Measurements from ENCODE around the gene ECE1. TPM values are rescaled to one million over a fixed set of nuclear protein-coding genes. Genes with fewer than 3 reads are reported as not detected.
A peak's percentile ranks its signal among the peaks of the same experiment; 100 is the strongest.

The ECE1 gene
- total RNA-seq, 1 donor from 2014 or later, result 90.9 TPM

DNA sequence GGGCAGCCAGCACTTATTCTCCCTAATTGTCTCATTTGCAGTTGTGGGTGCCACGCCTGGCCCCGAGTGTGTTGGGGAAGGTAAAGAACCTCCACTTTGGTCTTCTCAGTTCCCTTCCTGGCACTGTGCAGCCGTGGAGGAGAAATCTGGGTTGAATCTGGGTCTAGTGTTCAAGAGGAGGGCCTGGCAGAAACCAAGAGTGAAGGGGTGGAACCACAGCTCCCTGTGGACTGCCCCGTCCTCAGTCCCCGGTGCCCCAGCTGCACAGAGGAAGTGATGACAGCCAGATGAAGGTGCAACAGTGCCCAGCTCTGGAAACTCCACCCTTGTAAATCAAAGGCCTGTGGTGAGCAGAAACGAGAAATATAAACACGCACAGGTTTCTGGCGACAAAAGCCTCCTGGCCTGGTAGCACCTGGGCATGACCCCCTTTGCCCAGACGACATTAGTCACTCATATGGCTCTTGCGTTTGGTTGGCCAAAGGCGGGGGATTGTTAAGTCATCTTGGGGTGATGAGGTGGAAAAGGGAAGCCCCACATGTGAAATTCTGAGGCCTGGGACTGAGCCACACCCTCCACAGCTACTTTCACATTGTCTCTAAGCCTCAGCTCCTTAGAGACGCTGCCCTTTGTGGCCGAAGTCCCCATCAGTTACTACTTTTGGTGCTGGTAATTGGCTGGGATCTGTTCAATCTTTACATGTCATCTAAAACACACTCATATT lies 4.2 kb upstream of the ECE1 start:
- H3K27ac ChIP-seq, result peak overlapping the region; percentile 75
- H3K36me3 ChIP-seq, result no peaks in the 10 kb centered on the region
- no peaks in the 10 kb centered on the region for H3K27me3 ChIP-seq (ENCODE audit: low read depth)
- DNase-seq (peak; percentile 67), ATAC-seq (peak; percentile 54 to 72)
- peaks cover 58% of the 10 kb centered on the region for H3K4me1 ChIP-seq
- no peaks in the 10 kb centered on the region for H3K9me3 ChIP-seq
- TF ChIP-seq, protein P1, sequence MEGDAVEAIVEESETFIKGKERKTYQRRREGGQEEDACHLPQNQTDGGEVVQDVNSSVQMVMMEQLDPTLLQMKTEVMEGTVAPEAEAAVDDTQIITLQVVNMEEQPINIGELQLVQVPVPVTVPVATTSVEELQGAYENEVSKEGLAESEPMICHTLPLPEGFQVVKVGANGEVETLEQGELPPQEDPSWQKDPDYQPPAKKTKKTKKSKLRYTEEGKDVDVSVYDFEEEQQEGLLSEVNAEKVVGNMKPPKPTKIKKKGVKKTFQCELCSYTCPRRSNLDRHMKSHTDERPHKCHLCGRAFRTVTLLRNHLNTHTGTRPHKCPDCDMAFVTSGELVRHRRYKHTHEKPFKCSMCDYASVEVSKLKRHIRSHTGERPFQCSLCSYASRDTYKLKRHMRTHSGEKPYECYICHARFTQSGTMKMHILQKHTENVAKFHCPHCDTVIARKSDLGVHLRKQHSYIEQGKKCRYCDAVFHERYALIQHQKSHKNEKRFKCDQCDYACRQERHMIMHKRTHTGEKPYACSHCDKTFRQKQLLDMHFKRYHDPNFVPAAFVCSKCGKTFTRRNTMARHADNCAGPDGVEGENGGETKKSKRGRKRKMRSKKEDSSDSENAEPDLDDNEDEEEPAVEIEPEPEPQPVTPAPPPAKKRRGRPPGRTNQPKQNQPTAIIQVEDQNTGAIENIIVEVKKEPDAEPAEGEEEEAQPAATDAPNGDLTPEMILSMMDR (IDR thresholded peaks at IDR 0.05), result no peak
- intact Hi-C loops (cut with DNase I), result no loop called here
- H3K4me3 ChIP-seq, result peak overlapping the region; percentile 31

DNA sequence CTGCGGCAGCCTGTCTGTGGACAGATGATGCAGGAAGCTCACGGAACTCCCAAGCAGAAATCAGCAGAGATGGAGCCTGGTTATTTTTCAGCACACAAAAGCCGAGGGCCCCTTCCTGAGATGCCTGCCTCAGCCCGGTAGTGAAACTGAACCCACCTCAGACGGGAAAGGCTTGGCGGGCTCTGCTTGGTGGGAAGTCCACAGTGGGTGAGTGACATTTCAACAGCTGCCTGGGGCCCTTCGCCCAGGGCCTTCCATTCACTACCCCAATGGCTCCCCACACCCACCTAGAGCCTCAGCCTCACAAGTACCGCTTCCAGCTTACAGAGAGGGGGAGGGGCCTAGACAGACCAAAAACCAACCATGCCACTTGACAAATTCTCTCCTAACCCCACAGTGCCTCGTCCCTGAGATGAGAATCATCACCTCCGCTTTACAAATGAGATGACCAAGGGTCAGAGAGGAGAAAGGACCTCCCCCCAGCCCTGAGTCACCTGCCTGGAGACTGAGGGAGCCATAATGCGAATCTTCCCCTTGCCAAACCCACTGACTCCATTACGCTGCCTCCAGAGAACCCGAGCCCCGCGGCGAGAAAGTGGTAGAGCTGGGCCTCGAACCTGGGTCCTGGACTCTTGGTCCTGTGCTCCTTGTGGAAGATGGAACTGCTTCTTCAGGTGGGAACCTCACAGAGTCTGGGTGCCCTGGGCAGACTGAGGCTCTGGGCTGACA lies 3.4 kb upstream of the ECE1 start:
- intact Hi-C loops (cut with DNase I), result no loop called here
- no peaks in the 10 kb centered on the region for H3K27me3 ChIP-seq (ENCODE audit: low read depth)
- H3K27ac ChIP-seq, result peak overlapping the region; percentile 75
- TF ChIP-seq, protein P1 (IDR thresholded peaks at IDR 0.05), result no peak
- DNase-seq (no peak), ATAC-seq (peak in 1 of 2 donors; percentile 18)
- H3K4me1 ChIP-seq, result peaks cover 62% of the 10 kb centered on the region
- H3K9me3 ChIP-seq, result no peaks in the 10 kb centered on the region
- H3K4me3 ChIP-seq, result peak overlapping the region; percentile 31
- no peaks in the 10 kb centered on the region for H3K36me3 ChIP-seq

GRCh38 chr1:21292984-21293536 lies 2.8 kb upstream of the ECE1 start:
- peak overlapping the region; percentile 75 for H3K27ac ChIP-seq
- H3K4me1 ChIP-seq, result peaks cover 66% of the 10 kb centered on the region
- DNase-seq (no peak), ATAC-seq (no peak)
- peak overlapping the region; percentile 31 for H3K4me3 ChIP-seq
- no peaks in the 10 kb centered on the region for H3K36me3 ChIP-seq
- no peaks in the 10 kb centered on the region for H3K9me3 ChIP-seq
- intact Hi-C loops (cut with DNase I), result no loop called here
- TF ChIP-seq, protein P1 (IDR thresholded peaks at IDR 0.05), result no peak
- H3K27me3 ChIP-seq (ENCODE audit: low read depth), result no peaks in the 10 kb centered on the region

DNA sequence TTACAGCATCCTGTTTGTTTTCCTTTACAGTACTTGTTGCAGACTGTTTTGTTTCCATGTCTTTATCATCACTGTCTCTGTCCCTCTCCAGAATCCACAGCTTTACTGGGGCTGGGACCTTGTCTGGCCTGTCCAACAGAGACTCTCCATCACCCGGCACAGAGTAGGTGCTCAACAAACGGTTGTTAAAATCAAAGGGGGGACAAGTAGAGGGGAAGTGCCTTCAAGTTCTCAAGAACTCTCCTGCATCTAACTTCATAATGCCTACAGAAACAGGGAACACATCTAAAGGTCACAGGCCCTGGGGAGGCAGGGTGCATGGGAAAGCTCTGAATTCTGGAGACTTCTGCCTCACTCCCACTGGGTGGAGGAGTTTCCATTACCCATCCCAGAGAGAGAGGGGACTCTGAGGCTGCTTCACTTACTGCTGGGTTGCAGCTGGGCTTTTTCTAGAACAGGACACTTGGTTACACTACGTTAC lies 2.3 kb upstream of the ECE1 start:
- intact Hi-C loops (cut with DNase I), result no loop called here
- Histone ChIP-seq H3K4me3 (peak overlapping the region; percentile 31), H3K27me3 (ENCODE audit: low read depth) (no peaks in the 10 kb centered on the region), H3K4me1 (peaks cover 66% of the 10 kb centered on the region), H3K27ac (peak overlapping the region; percentile 75), H3K9me3 (no peaks in the 10 kb centered on the region), H3K36me3 (no peaks in the 10 kb centered on the region)
- TF ChIP-seq, protein P1 (IDR thresholded peaks at IDR 0.05), result no peak
- DNase-seq (no peak), ATAC-seq (no peak)

DNA sequence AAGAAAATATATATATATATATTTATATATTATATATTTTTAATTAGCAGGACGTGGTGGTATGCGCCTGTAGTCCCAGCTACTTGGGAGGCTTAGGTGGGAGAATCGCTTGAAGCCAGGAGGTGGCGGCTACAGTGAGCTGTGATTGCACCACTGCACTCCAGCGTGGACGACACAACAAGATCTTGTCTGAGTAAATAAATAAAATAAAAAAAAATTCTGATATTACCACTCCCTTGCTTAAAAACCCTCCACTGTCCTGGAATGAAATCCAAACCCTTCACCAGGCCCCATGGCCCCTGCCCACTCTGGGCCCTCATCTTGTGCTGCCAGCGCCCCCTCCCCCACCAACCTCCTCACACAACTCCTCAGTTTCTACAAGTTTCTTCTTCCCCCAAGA lies 1.7 kb upstream of the ECE1 start:
- H3K9me3 ChIP-seq, result no peaks in the 10 kb centered on the region
- H3K4me1 ChIP-seq, result peaks cover 66% of the 10 kb centered on the region
- ATAC-seq, result no peak
- H3K4me3 ChIP-seq, result no peak overlapping the region
- no peaks in the 10 kb centered on the region for H3K36me3 ChIP-seq
- intact Hi-C loops (cut with DNase I), result no loop called here
- H3K27ac ChIP-seq, result no peak overlapping the region
- TF ChIP-seq, protein P1 (IDR thresholded peaks at IDR 0.05), result no peak
- DNase-seq, result no peak
- no peaks in the 10 kb centered on the region for H3K27me3 ChIP-seq (ENCODE audit: low read depth)
